Measurements from ENCODE around the gene PLA2G2C. TPM values are rescaled to one million over a fixed set of nuclear protein-coding genes. Genes with fewer than 3 reads are reported as not detected.

Gene PLA2G2C
- total and polyA plus RNA-seq, 2 donors (not counting 1 experiment from before 2014, with no cell fraction given) = 0.03 TPM; not detected in 1

DNA sequence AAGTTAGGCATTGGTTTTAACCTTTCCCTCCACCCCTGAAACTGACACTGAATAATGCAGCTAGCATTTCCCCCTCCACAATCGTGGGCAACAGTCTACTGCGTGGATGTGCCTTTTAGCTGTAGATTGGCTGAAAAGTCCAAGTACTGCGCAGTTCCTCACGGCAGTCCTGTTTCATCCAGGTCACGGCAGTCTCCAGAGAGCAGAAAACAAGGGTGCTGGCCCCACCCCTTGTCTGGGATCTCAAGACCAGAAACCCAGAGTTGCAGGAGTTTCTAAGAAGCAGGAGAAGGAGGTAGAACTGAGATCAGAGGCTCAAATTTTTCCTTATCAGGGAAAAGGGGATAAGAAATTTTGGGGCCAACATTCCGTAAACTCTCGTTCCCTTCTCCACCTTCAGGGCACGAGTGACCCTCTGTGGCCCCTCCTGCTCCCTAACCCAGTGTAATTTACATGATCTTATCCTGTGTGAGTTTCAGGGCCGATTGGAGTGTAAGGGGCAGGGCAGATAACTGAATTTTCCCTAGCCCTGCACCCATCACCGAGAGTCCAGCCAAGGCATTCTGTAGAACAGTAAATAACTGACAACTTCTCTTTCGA, 25.9 kb upstream of the PLA2G2C start:
- CTCF ChIA-PET = interaction anchor here (0.6 to 9.7 kb wide), 27 partner anchors 9 to 1540 kb away, joined by 3 to 111 read pairs (median 4); partner anchors contain the start of gene MUL1
- DNase-seq = no peak
- Mint-ChIP-seq H3K27me3 (peaks cover 18% of the 10 kb centered on the region), H3K9me3 (ENCODE audit: insufficient read depth) (peaks cover 3% of the 10 kb centered on the region), H3K4me3 (peak overlapping the region; percentile 74), H3K4me1 (peaks cover 15% of the 10 kb centered on the region), H3K27ac (no peak overlapping the region)
- no peak for ATAC-seq (ENCODE audit: low read depth)
- H3K27me3 ChIP-seq (replicated peaks in 1 of 4; ENCODE audit: control extremely low read depth in 1 of 4, control insufficient read depth in 3 of 4, insufficient read depth in 4 of 4, low read length in 3 of 4) = peaks cover 0 to 38% (median 2%) of the 10 kb centered on the region in 4 experiments
- no peaks in the 10 kb centered on the region for H4K20me1 ChIP-seq (ENCODE audit: control insufficient read depth, insufficient read depth, low read length, poor library complexity, severe bottlenecking)
- no peak overlapping the region for H3K27ac ChIP-seq (ENCODE audit: low read length in 2 of 2)
- peak overlapping the region; percentile 68 for H3K4me2 ChIP-seq (replicated peaks; ENCODE audit: low read depth, low read length, poor library complexity, severe bottlenecking)
- H3K9ac ChIP-seq (ENCODE audit: low read length) = peak overlapping the region; percentile 40
- 67% methylated on average over 8 of the region's 11 CpGs for WGBS (ENCODE audit: insufficient coverage)
- no peaks in the 10 kb centered on the region for H3K79me2 ChIP-seq (ENCODE audit: control insufficient read depth, insufficient read depth, low read length)
- intact Hi-C loops (cut with micrococcal nuclease) = loop anchor here (5.0 kb wide), 1 partner anchor 295 kb away; no protein-coding TSS in a partner anchor
- no peaks in the 10 kb centered on the region for H3K36me3 ChIP-seq (replicated peaks in 1 of 2; ENCODE audit: control extremely low read depth in 1 of 2, control insufficient read depth in 1 of 2, extremely low read depth in 1 of 2, insufficient read depth in 2 of 2, low read length in 1 of 2)
- POLR2A ChIA-PET = interaction anchor here (0.7 kb wide), 1 partner anchor 274 kb away, joined by 15 read pairs; the partner anchor contains the start of gene CAMK2N1
- peaks cover 0 to 8% (median 3%) of the 10 kb centered on the region in 3 donors for H3K9me3 ChIP-seq (ENCODE audit: control extremely low read depth in 1 of 3, control insufficient read depth in 2 of 3, insufficient read depth in 1 of 3, low read length in 2 of 3)
- H3K4me1 ChIP-seq (ENCODE audit: control insufficient read depth in 2 of 2, insufficient read depth in 2 of 2, low read length in 2 of 2) = peaks cover 10 to 16% of the 10 kb centered on the region in 2 donors
- TF ChIP-seq, protein P1, sequence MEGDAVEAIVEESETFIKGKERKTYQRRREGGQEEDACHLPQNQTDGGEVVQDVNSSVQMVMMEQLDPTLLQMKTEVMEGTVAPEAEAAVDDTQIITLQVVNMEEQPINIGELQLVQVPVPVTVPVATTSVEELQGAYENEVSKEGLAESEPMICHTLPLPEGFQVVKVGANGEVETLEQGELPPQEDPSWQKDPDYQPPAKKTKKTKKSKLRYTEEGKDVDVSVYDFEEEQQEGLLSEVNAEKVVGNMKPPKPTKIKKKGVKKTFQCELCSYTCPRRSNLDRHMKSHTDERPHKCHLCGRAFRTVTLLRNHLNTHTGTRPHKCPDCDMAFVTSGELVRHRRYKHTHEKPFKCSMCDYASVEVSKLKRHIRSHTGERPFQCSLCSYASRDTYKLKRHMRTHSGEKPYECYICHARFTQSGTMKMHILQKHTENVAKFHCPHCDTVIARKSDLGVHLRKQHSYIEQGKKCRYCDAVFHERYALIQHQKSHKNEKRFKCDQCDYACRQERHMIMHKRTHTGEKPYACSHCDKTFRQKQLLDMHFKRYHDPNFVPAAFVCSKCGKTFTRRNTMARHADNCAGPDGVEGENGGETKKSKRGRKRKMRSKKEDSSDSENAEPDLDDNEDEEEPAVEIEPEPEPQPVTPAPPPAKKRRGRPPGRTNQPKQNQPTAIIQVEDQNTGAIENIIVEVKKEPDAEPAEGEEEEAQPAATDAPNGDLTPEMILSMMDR (IDR thresholded peaks at IDR 0.05) = no peak
- no peak for TF ChIP-seq EZH2 (IDR thresholded peaks at IDR 0.05; ENCODE audit: borderline replicate concordance, insufficient read depth, low read depth, low read length, poor library complexity, severe bottlenecking)
- H3K4me3 ChIP-seq (ENCODE audit: control extremely low read depth in 1 of 5, extremely low read depth in 1 of 5, insufficient read depth in 1 of 5, low read depth in 2 of 5, low read length in 4 of 5) = peak overlapping the region in 1 of 5 experiments; percentile 44
- peak overlapping the region; percentile 61 for H2AFZ ChIP-seq (ENCODE audit: insufficient read depth, low read depth, low read length, poor library complexity, severe bottlenecking)

- 90% methylated on average over 2 of the region's 4 CpGs for WGBS (ENCODE audit: insufficient coverage)
- no peak overlapping the region for H3K27ac ChIP-seq (ENCODE audit: low read length in 2 of 2)
- H3K79me2 ChIP-seq (ENCODE audit: control insufficient read depth, insufficient read depth, low read length) = no peaks in the 10 kb centered on the region
- ATAC-seq (ENCODE audit: low read depth) = no peak
- H3K9ac ChIP-seq (ENCODE audit: low read length) = no peak overlapping the region
- POLR2A ChIA-PET = no interaction called here
- no peak for TF ChIP-seq EZH2 (IDR thresholded peaks at IDR 0.05; ENCODE audit: borderline replicate concordance, insufficient read depth, low read depth, low read length, poor library complexity, severe bottlenecking)
- TF ChIP-seq, protein P1 (IDR thresholded peaks at IDR 0.05) = no peak
- Mint-ChIP-seq H3K9me3 (ENCODE audit: insufficient read depth) (peaks cover 3% of the 10 kb centered on the region), H3K27me3 (peaks cover 21% of the 10 kb centered on the region), H3K27ac (no peak overlapping the region), H3K4me3 (no peak overlapping the region), H3K4me1 (peaks cover 15% of the 10 kb centered on the region)
- CTCF ChIA-PET = interaction anchor here (1.2 to 9.7 kb wide), 7 partner anchors 8 to 291 kb away, joined by 3 to 111 read pairs (median 5); no protein-coding TSS in a partner anchor
- H4K20me1 ChIP-seq (ENCODE audit: control insufficient read depth, insufficient read depth, low read length, poor library complexity, severe bottlenecking) = no peaks in the 10 kb centered on the region
- no peak overlapping the region for H2AFZ ChIP-seq (ENCODE audit: insufficient read depth, low read depth, low read length, poor library complexity, severe bottlenecking)
- H3K27me3 ChIP-seq (replicated peaks in 1 of 4; ENCODE audit: control extremely low read depth in 1 of 4, control insufficient read depth in 3 of 4, insufficient read depth in 4 of 4, low read length in 3 of 4) = peaks cover 0 to 38% (median 2%) of the 10 kb centered on the region in 4 experiments
- peaks cover 10 to 16% of the 10 kb centered on the region in 2 donors for H3K4me1 ChIP-seq (ENCODE audit: control insufficient read depth in 2 of 2, insufficient read depth in 2 of 2, low read length in 2 of 2)
- intact Hi-C loops (cut with micrococcal nuclease) = loop anchor here (5.0 kb wide), 1 partner anchor 294 kb away; no protein-coding TSS in a partner anchor
- no peak overlapping the region for H3K4me3 ChIP-seq (ENCODE audit: control extremely low read depth in 1 of 5, extremely low read depth in 1 of 5, insufficient read depth in 1 of 5, low read depth in 2 of 5, low read length in 4 of 5)
- H3K36me3 ChIP-seq (replicated peaks in 1 of 2; ENCODE audit: control extremely low read depth in 1 of 2, control insufficient read depth in 1 of 2, extremely low read depth in 1 of 2, insufficient read depth in 2 of 2, low read length in 1 of 2) = no peaks in the 10 kb centered on the region
- peaks cover 0 to 7% (median 2%) of the 10 kb centered on the region in 3 donors for H3K9me3 ChIP-seq (ENCODE audit: control extremely low read depth in 1 of 3, control insufficient read depth in 2 of 3, insufficient read depth in 1 of 3, low read length in 2 of 3)
- no peak for DNase-seq
- H3K4me2 ChIP-seq (replicated peaks; ENCODE audit: low read depth, low read length, poor library complexity, severe bottlenecking) = no peak overlapping the region
These were observed 25.2 kb upstream of the PLA2G2C start for GRCh38 chr1:20211511-20211931.

Data from B cell (primary cell).